ENCODE measurements around the gene TIMM17A. TPM values are rescaled to one million over a fixed set of nuclear protein-coding genes. Genes with fewer than 3 reads are reported as not detected.

The TIMM17A gene
- total RNA-seq, 1 donor from 2014 or later = 50.8 TPM

DNA sequence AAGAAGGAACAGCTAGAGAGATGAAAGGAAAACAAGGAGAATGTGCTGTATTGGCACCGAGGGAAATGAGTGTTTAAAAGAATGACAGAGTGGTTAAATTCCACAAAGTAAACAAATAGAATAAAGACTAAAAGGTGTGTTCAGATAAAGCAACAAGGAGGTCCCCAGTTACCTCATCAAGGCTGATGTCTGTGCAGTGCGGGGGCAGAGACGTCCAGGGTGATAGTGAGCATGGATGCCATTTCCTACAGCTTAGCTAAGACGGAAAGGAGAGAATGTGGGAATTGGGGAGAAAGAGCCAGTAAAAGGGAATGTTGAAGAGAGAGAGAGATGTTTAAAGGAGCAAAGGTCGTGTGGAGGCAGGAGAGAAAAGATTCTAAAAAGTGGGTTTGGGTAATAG, 24.5 kb upstream of the TIMM17A start:
- no peaks in the 10 kb centered on the region for H3K9me3 Mint-ChIP-seq (ENCODE audit: unreplicated experiment)
- H3K27ac Mint-ChIP-seq (ENCODE audit: unreplicated experiment) = no peak overlapping the region
- H3K4me3 Mint-ChIP-seq (ENCODE audit: unreplicated experiment) = no peak overlapping the region
- no peaks in the 10 kb centered on the region for H3K27me3 Mint-ChIP-seq (ENCODE audit: unreplicated experiment)
- peaks cover 2% of the 10 kb centered on the region for H3K36me3 Mint-ChIP-seq (ENCODE audit: unreplicated experiment)
- no peak for TF ChIP-seq CTCF (IDR thresholded peaks at IDR 0.05)
- DNase-seq (ENCODE audit: extremely low spot score, unreplicated experiment) = no peak
- H3K4me1 Mint-ChIP-seq (ENCODE audit: unreplicated experiment) = peaks cover 27% of the 10 kb centered on the region

GRCh38 chr1:201933840-201934430, 21.4 kb upstream of the TIMM17A start:
- Mint-ChIP-seq H3K27me3 (ENCODE audit: unreplicated experiment) (no peaks in the 10 kb centered on the region), H3K27ac (ENCODE audit: unreplicated experiment) (peak overlapping the region; percentile 82), H3K36me3 (ENCODE audit: unreplicated experiment) (peaks cover 4% of the 10 kb centered on the region), H3K4me1 (ENCODE audit: unreplicated experiment) (peaks cover 36% of the 10 kb centered on the region), H3K9me3 (ENCODE audit: unreplicated experiment) (no peaks in the 10 kb centered on the region), H3K4me3 (ENCODE audit: unreplicated experiment) (no peak overlapping the region)
- no peak for TF ChIP-seq CTCF (IDR thresholded peaks at IDR 0.05)
- no peak for DNase-seq (ENCODE audit: extremely low spot score, unreplicated experiment)

DNA sequence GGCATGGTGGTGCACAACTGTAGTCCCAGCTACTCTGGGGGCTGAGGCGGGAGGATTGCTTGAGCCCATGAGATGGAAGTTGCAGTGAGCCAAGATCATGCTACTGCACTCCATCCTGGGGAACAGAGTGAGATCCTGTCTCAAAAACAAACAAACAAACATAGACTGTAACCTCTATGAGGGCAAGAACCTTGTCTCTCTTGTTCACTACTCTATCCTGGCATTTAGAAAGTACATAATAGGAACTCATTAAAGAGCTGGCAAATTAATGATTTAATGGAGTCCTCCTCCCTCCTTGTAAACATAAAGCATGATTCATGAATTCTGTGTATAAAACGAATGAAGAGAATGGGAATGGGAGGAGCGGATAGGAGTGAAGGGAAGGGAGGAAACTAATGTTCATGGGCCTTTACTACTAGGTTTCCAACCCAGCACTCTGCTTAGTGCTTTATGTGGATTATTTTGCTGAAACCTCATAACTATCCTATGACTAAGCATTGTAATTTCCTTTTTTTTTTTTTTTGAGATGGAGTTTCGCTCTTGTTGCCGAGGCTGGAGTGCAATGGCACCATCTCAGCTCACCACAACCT, 17.6 kb upstream of the TIMM17A start:
- peak overlapping the region; percentile 87 for H3K27ac Mint-ChIP-seq (ENCODE audit: unreplicated experiment)
- no peak overlapping the region for H3K4me3 Mint-ChIP-seq (ENCODE audit: unreplicated experiment)
- DNase-seq (ENCODE audit: extremely low spot score, unreplicated experiment) = no peak

GRCh38 chr1:201938440-201939035, 16.8 kb upstream of the TIMM17A start:
- TF ChIP-seq CTCF (IDR thresholded peaks at IDR 0.05) = no peak
- no peak for DNase-seq (ENCODE audit: extremely low spot score, unreplicated experiment)
- Mint-ChIP-seq H3K27me3 (ENCODE audit: unreplicated experiment) (no peaks in the 10 kb centered on the region), H3K4me3 (ENCODE audit: unreplicated experiment) (no peak overlapping the region), H3K27ac (ENCODE audit: unreplicated experiment) (peak overlapping the region; percentile 87), H3K36me3 (ENCODE audit: unreplicated experiment) (peaks cover 2% of the 10 kb centered on the region), H3K9me3 (ENCODE audit: unreplicated experiment) (no peaks in the 10 kb centered on the region), H3K4me1 (ENCODE audit: unreplicated experiment) (peaks cover 57% of the 10 kb centered on the region)

More for the DNA sequence above, 17.6 kb upstream of the TIMM17A start:
- TF ChIP-seq CTCF (IDR thresholded peaks at IDR 0.05) = no peak
- Mint-ChIP-seq H3K9me3 (ENCODE audit: unreplicated experiment) (no peaks in the 10 kb centered on the region), H3K36me3 (ENCODE audit: unreplicated experiment) (peaks cover 3% of the 10 kb centered on the region), H3K4me1 (ENCODE audit: unreplicated experiment) (peaks cover 52% of the 10 kb centered on the region), H3K27me3 (ENCODE audit: unreplicated experiment) (no peaks in the 10 kb centered on the region)

GRCh38 chr1:201939148-201939547, 16.2 kb upstream of the TIMM17A start:
- no peak for DNase-seq (ENCODE audit: extremely low spot score, unreplicated experiment)
- no peak for TF ChIP-seq CTCF (IDR thresholded peaks at IDR 0.05)
- peaks cover 59% of the 10 kb centered on the region for H3K4me1 Mint-ChIP-seq (ENCODE audit: unreplicated experiment)
- H3K27me3 Mint-ChIP-seq (ENCODE audit: unreplicated experiment) = no peaks in the 10 kb centered on the region
- peak overlapping the region; percentile 87 for H3K27ac Mint-ChIP-seq (ENCODE audit: unreplicated experiment)
- H3K9me3 Mint-ChIP-seq (ENCODE audit: unreplicated experiment) = no peaks in the 10 kb centered on the region
- peaks cover 2% of the 10 kb centered on the region for H3K36me3 Mint-ChIP-seq (ENCODE audit: unreplicated experiment)
- no peak overlapping the region for H3K4me3 Mint-ChIP-seq (ENCODE audit: unreplicated experiment)

Measured in osteocyte (in vitro differentiated cells).